GM12878 (cell line): ENCODE measurements around the gene C16orf74. TPM values are rescaled to one million over a fixed set of nuclear protein-coding genes. Genes with fewer than 3 reads are reported as not detected.

Experiments
- ATAC-seq: fragments of 200-7000 bp; cut with Tn5 transposase; 3 replicates; pipeline ENCODE4 v1.9.1; 2020; ENCODE audit warnings: mild to moderate bottlenecking, moderate library complexity
- BruUV-seq: library from RNA; stranded (reverse); fragments of 400-500 nt; replicated peaks from 2 replicates; lab custom pipeline; 2021; lab: Mats Ljungman, UMichigan
- CTCF ChIA-PET: fragments of 300-600 bp; sonication (Branson Sonifier 250); formaldehyde crosslinking; extraction: SDS; loops from one replicate; lab custom pipeline; 2021; ENCODE audit warnings: inconsistent platforms; lab: Yijun Ruan, JAX
- POLR2A ChIA-PET: fragments of 350-600 bp; formaldehyde crosslinking; extraction: SDS; loops from one replicate; lab custom pipeline; 2021; ENCODE audit warnings: inconsistent platforms; lab: Charles Lee
- RAD21 ChIA-PET: fragments of 300-600 bp; sonication (Branson Sonifier 250); formaldehyde crosslinking; loops from one replicate; lab custom pipeline; 2023; ENCODE audit warnings: antibody characterized with exemption; ENCODE audit not compliant: unreplicated experiment; lab: Charles Lee
- SMC1A ChIA-PET: fragments of 300-600 bp; sonication (Branson Sonifier 250); formaldehyde crosslinking; loops from one replicate; lab custom pipeline; 2023; ENCODE audit not compliant: unreplicated experiment, uncharacterized antibody; lab: Charles Lee
- DNase-seq: peaks from one replicate; pipeline ENCODE4 v3.0.0-alpha.2; 2011; ENCODE audit warnings: low read depth, low spot score
- FAIRE-seq: peaks from 3 replicates; lab custom pipeline; 2011; peaks lifted over from hg19 to GRCh38; lab: Jason Lieb, UNC
- H2AFZ ChIP-seq: 2 replicates; pipeline ENCODE4 v1.6.0; 2011; ENCODE audit warnings: low read depth, low read length, control low read depth; ENCODE audit not compliant: control insufficient read depth
- H3K27ac ChIP-seq: 2 replicates; pipeline ENCODE4 v1.5.1; 2011; ENCODE audit warnings: control low read depth; ENCODE audit not compliant: control insufficient read depth, insufficient read depth
- H3K27me3 ChIP-seq, 2 experiments: replicated peaks in 1 of 2; 2 replicates each; pipeline versions ENCODE4 v1.6.0 to v1.6.1; 2011; ENCODE audit warnings: low read length in 1 of 2; ENCODE audit not compliant: control insufficient read depth in 2 of 2, insufficient read depth in 2 of 2
- H3K36me3 ChIP-seq, 2 experiments: 2 replicates each; pipeline ENCODE4 v1.5.1; 2011; ENCODE audit warnings: low read length in 1 of 2; ENCODE audit not compliant: control insufficient read depth in 2 of 2, insufficient read depth in 2 of 2
- H3K4me1 ChIP-seq: 2 replicates; pipeline ENCODE4 v1.6.1; 2011; ENCODE audit warnings: mild to moderate bottlenecking, low read length, moderate library complexity, mixed read lengths; ENCODE audit not compliant: control insufficient read depth, insufficient read depth
- H3K4me2 ChIP-seq: 2 replicates; pipeline ENCODE4 v1.6.0; 2011; ENCODE audit warnings: control low read depth; ENCODE audit not compliant: control insufficient read depth, insufficient read depth
- H3K4me3 ChIP-seq: fragments of 200-600 bp; sonication (generic); 2 replicates; pipeline ENCODE4 v1.5.1; 2016
- H3K79me2 ChIP-seq: 2 replicates; pipeline ENCODE4 v1.6.0; 2011; ENCODE audit warnings: low read length; ENCODE audit not compliant: control insufficient read depth, insufficient read depth
- H3K9ac ChIP-seq: 2 replicates; pipeline ENCODE4 v1.8.0; 2011; ENCODE audit warnings: low read length, control low read depth, mixed read lengths; ENCODE audit not compliant: control insufficient read depth, insufficient read depth
- H3K9me3 ChIP-seq: replicated peaks from 3 replicates; pipeline ENCODE4 v1.5.1; 2011; ENCODE audit warnings: mild to moderate bottlenecking, low read length; ENCODE audit not compliant: control insufficient read depth, insufficient read depth
- H4K20me1 ChIP-seq: 2 replicates; pipeline ENCODE4 v1.6.0; 2011; ENCODE audit not compliant: control insufficient read depth, insufficient read depth
- ASH2L ChIP-seq: fragments of 300-600, 200-600 bp; sonication (generic); IDR thresholded peaks from 2 replicates; pipeline ENCODE4 v1.6.1; 2017; ENCODE audit warnings: low read depth, mild to moderate bottlenecking, borderline replicate concordance
- BACH1 ChIP-seq: fragments of 450-650 bp; IDR thresholded peaks from 2 replicates; pipeline ENCODE4 v1.6.1; 2017; ENCODE audit warnings: mild to moderate bottlenecking, borderline replicate concordance
- BRCA1 ChIP-seq: IDR thresholded peaks from 2 replicates; pipeline ENCODE4 v1.6.1; 2011; ENCODE audit warnings: low read depth, low read length, improper control_type of control experiment
- CHD1 ChIP-seq: IDR thresholded peaks from 2 replicates; pipeline ENCODE4 v1.6.1; 2012; ENCODE audit warnings: low read depth, low read length, improper control_type of control experiment
- DPF2 ChIP-seq: fragments of 450-650 bp; IDR thresholded peaks from 2 replicates; pipeline ENCODE4 v1.6.1; 2017; ENCODE audit warnings: mild to moderate bottlenecking
- EZH2 ChIP-seq: IDR thresholded peaks from 2 replicates; pipeline ENCODE4 v1.6.1; 2012; ENCODE audit warnings: low read depth, mild to moderate bottlenecking, control low read depth, inconsistent platforms, low read length, borderline replicate concordance; ENCODE audit not compliant: control insufficient read depth
- GATAD2B ChIP-seq: fragments of 450-650 bp; conservative IDR thresholded peaks from 2 replicates; pipeline ENCODE4 v1.6.1; 2017; ENCODE audit warnings: low read depth, mild to moderate bottlenecking, moderate library complexity
- KDM1A ChIP-seq: fragments of 200-600 bp; sonication (generic); IDR thresholded peaks from 2 replicates; pipeline ENCODE4 v1.6.1; 2016; ENCODE audit warnings: borderline replicate concordance
- NR2C2 ChIP-seq: IDR thresholded peaks from 2 replicates; pipeline ENCODE4 v1.6.1; 2011; ENCODE audit warnings: borderline replicate concordance, low read depth; ENCODE audit not compliant: control insufficient read depth, insufficient read length
- POLR2A ChIP-seq: IDR thresholded peaks from 2 replicates; pipeline ENCODE4 v1.6.1; 2011; ENCODE audit warnings: low read depth, mild to moderate bottlenecking, low read length
- RB1 ChIP-seq: fragments of 450-650 bp; formaldehyde crosslinking; IDR thresholded peaks from 2 replicates; pipeline ENCODE4 v1.6.1; 2017; ENCODE audit warnings: mild to moderate bottlenecking, borderline replicate concordance
- SUPT20H ChIP-seq: IDR thresholded peaks from 2 replicates; pipeline ENCODE4 v1.6.1; 2011; ENCODE audit warnings: low read depth, mild to moderate bottlenecking, low read length, moderate library complexity, borderline replicate concordance; ENCODE audit not compliant: control insufficient read depth
- SUZ12 ChIP-seq: fragments of 200-600 bp; sonication (generic); IDR thresholded peaks from one replicate; pipeline ENCODE4 v1.6.1; 2018; ENCODE audit warnings: antibody characterized with exemption, mild to moderate bottlenecking; ENCODE audit not compliant: unreplicated experiment
- WRNIP1 ChIP-seq: IDR thresholded peaks from 2 replicates; pipeline ENCODE4 v1.6.1; 2011; ENCODE audit warnings: low read depth, low read length, improper control_type of control experiment, borderline replicate concordance
- ZNF384 ChIP-seq: IDR thresholded peaks from 2 replicates; pipeline ENCODE4 v1.6.1; 2012; ENCODE audit warnings: low read depth, mild to moderate bottlenecking, low read length, improper control_type of control experiment, borderline replicate concordance
- ZSCAN29 ChIP-seq: fragments of 450-650 bp; IDR thresholded peaks from 2 replicates; pipeline ENCODE4 v1.6.1; 2017; ENCODE audit warnings: mild to moderate bottlenecking, moderate library complexity
- WGBS: methylation state at CpG from one replicate; pipeline ENCODE4 v1.1.6; 2016; ENCODE audit warnings: low lambda C conversion rate; ENCODE audit not compliant: insufficient replicate concordance, insufficient coverage; ENCODE audit errors: missing lambda C conversion rate; 5-methylcytosine and 5-hydroxymethylcytosine counted together
- in situ Hi-C: fragments of 300-500 bp; cut with MboI; formaldehyde crosslinking; loops from 9 replicates; pipeline ENCODE4 v1.14.3; 2018; ENCODE audit warnings: mixed read lengths
- intact Hi-C: fragments of 100-400 bp; cut with micrococcal nuclease; formaldehyde crosslinking; loops from one replicate; pipeline ENCODE4 v1.14.2; 2022; ENCODE audit not compliant: unreplicated experiment
- polyA plus RNA-seq, 11 experiments: library from polyadenylated mRNA; depleted of rRNA in 4 of 11; unstranded in 6 of 11; stranded (reverse) in 5 of 11; fragments of >200 nt; fragmentation: Nextera tagmentation in 4 of 11; fragmentation: Illumina TruSeq in 1 of 11; extraction: Ambion mirVana in 4 of 11; extraction: Trizol in 1 of 11; gene quantifications; 1 replicate in 1 of 11; 2 replicates in 10 of 11; pipeline versions ENCODE4 v1.2.1 to v1.2.3, GENCODE V29; 2011 to 2016; ENCODE audit warnings: inconsistent platforms in 2 of 11, missing spikeins in 2 of 11, low read depth in 1 of 11
- total RNA-seq, 4 experiments: library from RNA; depleted of rRNA in 3 of 4; stranded (reverse); fragments of >200 nt in 3 of 4; fragmentation: Illumina TruSeq in 1 of 4; extraction: Trizol in 1 of 4; gene quantifications; 2 replicates each; pipeline versions ENCODE4 v1.2.1 to v1.2.3, GENCODE V29; 2013 to 2021
- TF ChIP-seq, protein P1 (sequence below): IDR thresholded peaks from 2 replicates; pipeline ENCODE4 v1.6.1; 2012; ENCODE audit warnings: low read depth, low read length, improper control_type of control experiment
- TF ChIP-seq, protein P2 (sequence below): fragments of 150-350 bp; IDR thresholded peaks from 2 replicates; pipeline ENCODE4 v1.6.1; 2014; ENCODE audit warnings: mild to moderate bottlenecking, low read depth, low read length
- TF ChIP-seq, protein P3 (sequence below): IDR thresholded peaks from 2 replicates; pipeline ENCODE4 v1.6.1; 2011; ENCODE audit warnings: low read depth, mild to moderate bottlenecking, low read length, moderate library complexity, borderline replicate concordance; ENCODE audit errors: extremely low read depth
- TF ChIP-seq, protein P4 (sequence below): fragments of 450-650 bp; IDR thresholded peaks from 2 replicates; pipeline ENCODE4 v1.6.1; 2017; ENCODE audit warnings: antibody characterized with exemption, mild to moderate bottlenecking, moderate library complexity

Gene C16orf74
- total and polyA plus RNA-seq, 10 of the 15 experiments (the other 5 are each of a cell fraction or from before 2014, with no cell fraction given), result 0.23 to 20.1 (median 6.8) TPM

DNA sequence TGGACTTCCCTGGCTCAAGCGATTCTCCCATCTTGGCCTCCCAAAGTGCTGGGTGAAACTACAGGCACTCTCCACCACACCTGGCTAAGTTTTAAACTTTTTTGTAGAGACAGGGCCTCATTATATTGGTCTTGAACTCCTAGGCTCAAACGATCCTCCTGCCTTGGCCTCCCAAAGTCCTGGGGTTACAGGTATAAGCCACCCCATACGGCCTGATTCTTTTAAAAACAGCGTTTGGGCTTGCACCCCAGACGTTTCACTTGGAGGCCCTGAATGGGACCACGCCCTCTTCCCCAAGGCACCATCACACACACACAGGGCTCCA, 32.8 kb downstream of the C16orf74 start:
- H3K27me3 ChIP-seq, result no peaks in the 10 kb centered on the region
- no peaks in the 10 kb centered on the region for H3K4me1 ChIP-seq
- no peaks in the 10 kb centered on the region for H4K20me1 ChIP-seq
- intact Hi-C loops, result loop anchor here (1.0 to 10.0 kb wide), 5 partner anchors 39 to 323 kb away; no protein-coding TSS in a partner anchor
- no peak overlapping the region for H2AFZ ChIP-seq
- no peak overlapping the region for H3K27ac ChIP-seq
- ChIA-PET CTCF (interaction anchor here (0.7 to 6.4 kb wide), 16 partner anchors 22 to 603 kb away, joined by 3 to 36 read pairs (median 4); no protein-coding TSS in a partner anchor), RAD21 (interaction anchor here (1.5 kb wide), 1 partner anchor 323 kb away, joined by 3 read pairs; no protein-coding TSS in a partner anchor), POLR2A (interaction anchor here (0.6 kb wide), 1 partner anchor 26 kb away, joined by 4 read pairs; no protein-coding TSS in a partner anchor), SMC1A (interaction anchor here (1.0 to 1.8 kb wide), 3 partner anchors 35 to 44 kb away, joined by 3 to 5 read pairs (median 3); no protein-coding TSS in a partner anchor)
- no TSS peak for BruUV-seq
- WGBS, result 16% methylated on average over 6 of the region's 6 CpGs
- peak; percentile 8; the same call in 2 of the 3 replicates for ATAC-seq
- in situ Hi-C loops, result loop anchor here (5.0 kb wide), 1 partner anchor 61 kb away; no protein-coding TSS in a partner anchor
- H3K9me3 ChIP-seq, result no peaks in the 10 kb centered on the region
- H3K9ac ChIP-seq, result no peak overlapping the region
- no peak overlapping the region for H3K4me2 ChIP-seq
- no peak overlapping the region for H3K4me3 ChIP-seq
- H3K36me3 ChIP-seq, result no peaks in the 10 kb centered on the region
- H3K79me2 ChIP-seq, result no peaks in the 10 kb centered on the region
- DNase-seq, result no peak
- TF ChIP-seq, protein P1, sequence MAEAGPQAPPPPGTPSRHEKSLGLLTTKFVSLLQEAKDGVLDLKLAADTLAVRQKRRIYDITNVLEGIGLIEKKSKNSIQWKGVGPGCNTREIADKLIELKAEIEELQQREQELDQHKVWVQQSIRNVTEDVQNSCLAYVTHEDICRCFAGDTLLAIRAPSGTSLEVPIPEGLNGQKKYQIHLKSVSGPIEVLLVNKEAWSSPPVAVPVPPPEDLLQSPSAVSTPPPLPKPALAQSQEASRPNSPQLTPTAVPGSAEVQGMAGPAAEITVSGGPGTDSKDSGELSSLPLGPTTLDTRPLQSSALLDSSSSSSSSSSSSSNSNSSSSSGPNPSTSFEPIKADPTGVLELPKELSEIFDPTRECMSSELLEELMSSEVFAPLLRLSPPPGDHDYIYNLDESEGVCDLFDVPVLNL, result no peak
- no peak for TF ChIP-seq ASH2L
- TF ChIP-seq, protein P2, sequence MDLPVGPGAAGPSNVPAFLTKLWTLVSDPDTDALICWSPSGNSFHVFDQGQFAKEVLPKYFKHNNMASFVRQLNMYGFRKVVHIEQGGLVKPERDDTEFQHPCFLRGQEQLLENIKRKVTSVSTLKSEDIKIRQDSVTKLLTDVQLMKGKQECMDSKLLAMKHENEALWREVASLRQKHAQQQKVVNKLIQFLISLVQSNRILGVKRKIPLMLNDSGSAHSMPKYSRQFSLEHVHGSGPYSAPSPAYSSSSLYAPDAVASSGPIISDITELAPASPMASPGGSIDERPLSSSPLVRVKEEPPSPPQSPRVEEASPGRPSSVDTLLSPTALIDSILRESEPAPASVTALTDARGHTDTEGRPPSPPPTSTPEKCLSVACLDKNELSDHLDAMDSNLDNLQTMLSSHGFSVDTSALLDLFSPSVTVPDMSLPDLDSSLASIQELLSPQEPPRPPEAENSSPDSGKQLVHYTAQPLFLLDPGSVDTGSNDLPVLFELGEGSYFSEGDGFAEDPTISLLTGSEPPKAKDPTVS, result no peak
- no peak for TF ChIP-seq GATAD2B
- no peak for TF ChIP-seq BRCA1
- TF ChIP-seq SUPT20H, result no peak
- TF ChIP-seq ZNF384, result no peak
- TF ChIP-seq NR2C2, result no peak
- TF ChIP-seq ZSCAN29, result no peak
- no peak for TF ChIP-seq POLR2A
- TF ChIP-seq RB1, result no peak
- TF ChIP-seq CHD1, result no peak
- no peak for TF ChIP-seq WRNIP1
- TF ChIP-seq EZH2, result no peak
- no peak for TF ChIP-seq KDM1A
- TF ChIP-seq, protein P3, sequence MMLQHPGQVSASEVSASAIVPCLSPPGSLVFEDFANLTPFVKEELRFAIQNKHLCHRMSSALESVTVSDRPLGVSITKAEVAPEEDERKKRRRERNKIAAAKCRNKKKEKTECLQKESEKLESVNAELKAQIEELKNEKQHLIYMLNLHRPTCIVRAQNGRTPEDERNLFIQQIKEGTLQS, result no peak
- TF ChIP-seq BACH1, result no peak
- TF ChIP-seq DPF2, result no peak
- TF ChIP-seq SUZ12, result no peak
- TF ChIP-seq, protein P4, sequence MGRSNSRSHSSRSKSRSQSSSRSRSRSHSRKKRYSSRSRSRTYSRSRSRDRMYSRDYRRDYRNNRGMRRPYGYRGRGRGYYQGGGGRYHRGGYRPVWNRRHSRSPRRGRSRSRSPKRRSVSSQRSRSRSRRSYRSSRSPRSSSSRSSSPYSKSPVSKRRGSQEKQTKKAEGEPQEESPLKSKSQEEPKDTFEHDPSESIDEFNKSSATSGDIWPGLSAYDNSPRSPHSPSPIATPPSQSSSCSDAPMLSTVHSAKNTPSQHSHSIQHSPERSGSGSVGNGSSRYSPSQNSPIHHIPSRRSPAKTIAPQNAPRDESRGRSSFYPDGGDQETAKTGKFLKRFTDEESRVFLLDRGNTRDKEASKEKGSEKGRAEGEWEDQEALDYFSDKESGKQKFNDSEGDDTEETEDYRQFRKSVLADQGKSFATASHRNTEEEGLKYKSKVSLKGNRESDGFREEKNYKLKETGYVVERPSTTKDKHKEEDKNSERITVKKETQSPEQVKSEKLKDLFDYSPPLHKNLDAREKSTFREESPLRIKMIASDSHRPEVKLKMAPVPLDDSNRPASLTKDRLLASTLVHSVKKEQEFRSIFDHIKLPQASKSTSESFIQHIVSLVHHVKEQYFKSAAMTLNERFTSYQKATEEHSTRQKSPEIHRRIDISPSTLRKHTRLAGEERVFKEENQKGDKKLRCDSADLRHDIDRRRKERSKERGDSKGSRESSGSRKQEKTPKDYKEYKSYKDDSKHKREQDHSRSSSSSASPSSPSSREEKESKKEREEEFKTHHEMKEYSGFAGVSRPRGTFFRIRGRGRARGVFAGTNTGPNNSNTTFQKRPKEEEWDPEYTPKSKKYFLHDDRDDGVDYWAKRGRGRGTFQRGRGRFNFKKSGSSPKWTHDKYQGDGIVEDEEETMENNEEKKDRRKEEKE, result no peak
- no peak for FAIRE-seq
